B cell (primary cell): ENCODE measurements around the gene ERC1. TPM values are rescaled to one million over a fixed set of nuclear protein-coding genes. Genes with fewer than 3 reads are reported as not detected.

Experiments used
- ATAC-seq: fragments of 200-7000 bp; cut with Tn5 transposase; one replicate; pipeline ENCODE4 v1.10.0; 2021; ENCODE audit warnings: low read depth, mild to moderate bottlenecking, moderate number of reproducible peaks, moderate library complexity
- CTCF ChIA-PET: fragments of 350-600 bp; sonication (Branson Sonifier 250); formaldehyde crosslinking; loops from one replicate; lab custom pipeline; 2021; ENCODE audit warnings: antibody characterized with exemption, inconsistent platforms; lab: Charles Lee
- POLR2A ChIA-PET: fragments of 350-600 bp; sonication (Branson Sonifier 250); formaldehyde crosslinking; loops from one replicate; lab custom pipeline; 2021; ENCODE audit warnings: antibody characterized with exemption; lab: Charles Lee
- DNase-seq: peaks from one replicate; pipeline ENCODE4 v3.0.0; 2013
- H2AFZ ChIP-seq: 2 replicates; pipeline ENCODE4 v1.6.1; 2012; ENCODE audit warnings: mild to moderate bottlenecking, low read depth, low read length; ENCODE audit not compliant: insufficient read depth, poor library complexity, severe bottlenecking
- H3K27ac ChIP-seq, 2 donors: 1 replicate in 1 of 2; 2 replicates in 1 of 2; pipeline ENCODE4 v1.5.1; 2012 to 2013; ENCODE audit warnings: low read length in 2 of 2, mild to moderate bottlenecking in 2 of 2, moderate library complexity in 1 of 2
- H3K27me3 ChIP-seq, 4 experiments: fragments of 200-600 bp in 1 of 4; sonication (generic) in 1 of 4; replicated peaks in 1 of 4; 1 replicate in 2 of 4; 2 replicates in 2 of 4; pipeline versions ENCODE4 v1.6.1 to v1.7.0; 2013 to 2016; ENCODE audit warnings: low read length in 3 of 4, mild to moderate bottlenecking in 2 of 4, mixed read lengths in 1 of 4, moderate library complexity in 1 of 4; ENCODE audit not compliant: insufficient read depth in 4 of 4, control insufficient read depth in 3 of 4; ENCODE audit errors: control extremely low read depth in 1 of 4
- H3K36me3 ChIP-seq, 2 experiments: replicated peaks in 1 of 2; 1 replicate in 1 of 2; 2 replicates in 1 of 2; pipeline versions ENCODE4 v1.6.1 to v1.7.1; 2013; ENCODE audit warnings: low read length in 1 of 2; ENCODE audit not compliant: insufficient read depth in 2 of 2, control insufficient read depth in 1 of 2; ENCODE audit errors: control extremely low read depth in 1 of 2, extremely low read depth in 1 of 2
- H3K4me1 ChIP-seq, 2 donors: fragments of 200-600 bp in 1 of 2; sonication (generic) in 1 of 2; 1 replicate in 1 of 2; 2 replicates in 1 of 2; pipeline versions ENCODE4 v1.5.1 to v1.6.1; 2013 to 2017; ENCODE audit warnings: low read length in 2 of 2; ENCODE audit not compliant: control insufficient read depth in 2 of 2, insufficient read depth in 2 of 2
- H3K4me2 ChIP-seq: replicated peaks from 2 replicates; pipeline ENCODE3; 2012; ENCODE audit warnings: mild to moderate bottlenecking, low read depth, low read length; ENCODE audit not compliant: poor library complexity, severe bottlenecking
- H3K4me3 ChIP-seq, 5 experiments: fragments of 200-600 bp in 1 of 5; sonication (generic) in 1 of 5; 1 replicate in 3 of 5; 2 replicates in 2 of 5; pipeline versions ENCODE4 v1.5.1 to v1.7.0; 2011 to 2016; ENCODE audit warnings: low read length in 4 of 5, mild to moderate bottlenecking in 4 of 5, low read depth in 2 of 5, control low read depth in 1 of 5, moderate library complexity in 1 of 5; ENCODE audit not compliant: insufficient read depth in 1 of 5; ENCODE audit errors: control extremely low read depth in 1 of 5, extremely low read depth in 1 of 5
- H3K79me2 ChIP-seq: fragments of 200-600 bp; sonication (generic); one replicate; pipeline ENCODE4 v1.6.0; 2016; ENCODE audit warnings: low read length; ENCODE audit not compliant: control insufficient read depth, insufficient read depth
- H3K9ac ChIP-seq: fragments of 200-600 bp; sonication (generic); 2 replicates; pipeline ENCODE4 v1.6.1; 2017; ENCODE audit warnings: mild to moderate bottlenecking, low read length, moderate library complexity
- H3K9me3 ChIP-seq, 3 donors: one replicate each; pipeline versions ENCODE4 v1.6.1 to v1.7.1; 2013; ENCODE audit warnings: low read length in 2 of 3; ENCODE audit not compliant: control insufficient read depth in 2 of 3, insufficient read depth in 1 of 3; ENCODE audit errors: control extremely low read depth in 1 of 3
- H4K20me1 ChIP-seq: 2 replicates; pipeline ENCODE4 v1.6.0; 2012; ENCODE audit warnings: mild to moderate bottlenecking, low read length; ENCODE audit not compliant: insufficient read depth, control insufficient read depth, poor library complexity, severe bottlenecking
- H3K27ac Mint-ChIP-seq: one replicate; pipeline ENCODE4 v1.8.0; 2021; ENCODE audit warnings: mixed read lengths
- H3K27me3 Mint-ChIP-seq: one replicate; pipeline ENCODE4 v1.8.0; 2021; ENCODE audit warnings: mixed read lengths
- H3K4me1 Mint-ChIP-seq: one replicate; pipeline ENCODE4 v1.8.0; 2021; ENCODE audit warnings: mixed read lengths
- H3K4me3 Mint-ChIP-seq: one replicate; pipeline ENCODE4 v1.8.0; 2021; ENCODE audit warnings: mixed read lengths
- H3K9me3 Mint-ChIP-seq: one replicate; pipeline ENCODE4 v1.8.0; 2022; ENCODE audit warnings: mixed read lengths; ENCODE audit not compliant: insufficient read depth
- EZH2 ChIP-seq: IDR thresholded peaks from 2 replicates; pipeline ENCODE4 v1.6.1; 2012; ENCODE audit warnings: borderline replicate concordance, low read depth, mild to moderate bottlenecking, moderate library complexity, low read length; ENCODE audit not compliant: insufficient read depth, poor library complexity, severe bottlenecking
- WGBS: methylation state at CpG from one replicate; pipeline ENCODE4 v1.1.5; 2013; ENCODE audit warnings: missing lambda C conversion rate; ENCODE audit not compliant: insufficient coverage; 5-methylcytosine and 5-hydroxymethylcytosine counted together
- intact Hi-C: fragments of 100-400 bp; cut with micrococcal nuclease; formaldehyde crosslinking; loops from one replicate; pipeline ENCODE4 v1.10.0; 2022
- polyA plus RNA-seq: library from polyadenylated mRNA; depleted of rRNA; stranded (reverse); fragments of >200 nt; gene quantifications from 2 replicates; pipeline ENCODE4 v1.2.3, GENCODE V29; 2012
- total RNA-seq, 2 donors: library from RNA; stranded (reverse); fragments of 120-200 nt in 1 of 2; gene quantifications; 1 replicate in 1 of 2; 2 replicates in 1 of 2; pipeline versions ENCODE4 v1.2.3 to v1.2.4, GENCODE V29; 2013 to 2022
- TF ChIP-seq, protein P1 (sequence below): fragments of 200-600 bp; IDR thresholded peaks from one replicate; pipeline ENCODE4 v1.8.0; 2022; ENCODE audit warnings: antibody characterized with exemption, mild to moderate bottlenecking

The ERC1 gene
- total and polyA plus RNA-seq, 2 donors (not counting 1 experiment from before 2014, with no cell fraction given) = 4.0 to 77.6 TPM

DNA sequence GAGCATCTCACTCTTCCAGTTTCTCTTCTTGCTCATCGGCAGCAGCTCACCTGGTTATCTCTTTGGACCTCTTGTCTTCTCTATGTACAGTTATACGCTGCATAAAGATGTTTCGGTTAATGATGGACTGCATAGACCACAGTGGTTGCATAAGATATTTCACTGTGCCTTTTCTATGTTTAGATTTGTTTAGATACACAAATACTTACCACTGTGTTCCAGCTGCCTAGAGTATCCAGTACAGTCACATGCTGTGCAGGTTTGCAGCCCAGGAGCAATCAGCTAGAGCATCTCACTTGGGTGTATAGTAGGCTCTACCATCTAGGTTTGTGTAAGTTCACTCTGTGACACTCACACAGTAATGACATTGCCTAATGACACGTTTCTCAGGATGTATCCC lies 545.8 kb downstream of the ERC1 start:
- Mint-ChIP-seq H3K4me3 (no peak overlapping the region), H3K27me3 (peaks cover 51% of the 10 kb centered on the region), H3K4me1 (peaks cover 23% of the 10 kb centered on the region), H3K9me3 (no peaks in the 10 kb centered on the region), H3K27ac (no peak overlapping the region)
- H3K4me3 ChIP-seq = no peak overlapping the region
- H3K36me3 ChIP-seq = no peaks in the 10 kb centered on the region
- no peak overlapping the region for H3K9ac ChIP-seq
- H3K27me3 ChIP-seq = peaks cover 0 to 34% (median 10%) of the 10 kb centered on the region in 4 experiments
- peaks cover 23 to 24% of the 10 kb centered on the region in 2 donors for H3K4me1 ChIP-seq
- ChIA-PET POLR2A (no interaction called here), CTCF (no interaction called here)
- H3K4me2 ChIP-seq = no peak overlapping the region
- no peaks in the 10 kb centered on the region for H3K9me3 ChIP-seq
- no peak for TF ChIP-seq EZH2
- TF ChIP-seq, protein P1, sequence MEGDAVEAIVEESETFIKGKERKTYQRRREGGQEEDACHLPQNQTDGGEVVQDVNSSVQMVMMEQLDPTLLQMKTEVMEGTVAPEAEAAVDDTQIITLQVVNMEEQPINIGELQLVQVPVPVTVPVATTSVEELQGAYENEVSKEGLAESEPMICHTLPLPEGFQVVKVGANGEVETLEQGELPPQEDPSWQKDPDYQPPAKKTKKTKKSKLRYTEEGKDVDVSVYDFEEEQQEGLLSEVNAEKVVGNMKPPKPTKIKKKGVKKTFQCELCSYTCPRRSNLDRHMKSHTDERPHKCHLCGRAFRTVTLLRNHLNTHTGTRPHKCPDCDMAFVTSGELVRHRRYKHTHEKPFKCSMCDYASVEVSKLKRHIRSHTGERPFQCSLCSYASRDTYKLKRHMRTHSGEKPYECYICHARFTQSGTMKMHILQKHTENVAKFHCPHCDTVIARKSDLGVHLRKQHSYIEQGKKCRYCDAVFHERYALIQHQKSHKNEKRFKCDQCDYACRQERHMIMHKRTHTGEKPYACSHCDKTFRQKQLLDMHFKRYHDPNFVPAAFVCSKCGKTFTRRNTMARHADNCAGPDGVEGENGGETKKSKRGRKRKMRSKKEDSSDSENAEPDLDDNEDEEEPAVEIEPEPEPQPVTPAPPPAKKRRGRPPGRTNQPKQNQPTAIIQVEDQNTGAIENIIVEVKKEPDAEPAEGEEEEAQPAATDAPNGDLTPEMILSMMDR = no peak
- no peak overlapping the region for H2AFZ ChIP-seq
- H3K27ac ChIP-seq = no peak overlapping the region
- ATAC-seq = no peak
- no peaks in the 10 kb centered on the region for H3K79me2 ChIP-seq
- WGBS = no CpG with 5 or more reads among the region's 4 CpGs
- DNase-seq = no peak
- no peaks in the 10 kb centered on the region for H4K20me1 ChIP-seq
- intact Hi-C loops = no loop called here

DNA sequence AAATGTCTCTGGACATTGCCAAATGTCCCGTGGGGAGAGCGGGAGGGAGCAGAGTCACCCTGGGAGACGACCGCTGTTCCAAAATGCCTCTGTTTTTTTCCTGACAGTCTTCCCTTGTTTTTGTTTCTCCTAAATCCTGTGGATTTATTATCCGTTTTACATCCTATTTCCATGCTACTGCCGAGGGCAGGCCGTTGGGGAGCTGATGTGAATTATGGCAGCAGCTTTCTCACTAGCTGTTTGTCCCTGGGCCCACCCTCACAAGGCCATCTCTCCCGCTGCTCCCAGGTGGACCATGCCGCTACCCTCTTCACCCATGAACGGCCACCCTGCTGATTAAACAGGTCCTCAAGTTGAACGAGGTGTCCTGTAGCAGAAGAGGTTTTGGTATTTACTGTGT lies 548.1 kb downstream of the ERC1 start:
- Mint-ChIP-seq H3K4me1 (peaks cover under 1% of the 10 kb centered on the region), H3K27me3 (peaks cover 37% of the 10 kb centered on the region), H3K9me3 (no peaks in the 10 kb centered on the region), H3K4me3 (no peak overlapping the region), H3K27ac (no peak overlapping the region)
- H3K4me2 ChIP-seq = no peak overlapping the region
- DNase-seq (no peak), ATAC-seq (no peak)
- 96% methylated on average over 5 of the region's 11 CpGs for WGBS
- H3K9me3 ChIP-seq = peaks cover 0 to 4% (median 0%) of the 10 kb centered on the region in 3 donors
- peaks cover under 1% of the 10 kb centered on the region in 2 donors for H3K4me1 ChIP-seq
- no peak for TF ChIP-seq EZH2
- TF ChIP-seq, protein P1 = no peak
- no peaks in the 10 kb centered on the region for H3K36me3 ChIP-seq
- H4K20me1 ChIP-seq = no peaks in the 10 kb centered on the region
- no peak overlapping the region for H3K4me3 ChIP-seq
- H2AFZ ChIP-seq = no peak overlapping the region
- H3K9ac ChIP-seq = no peak overlapping the region
- ChIA-PET CTCF (no interaction called here), POLR2A (no interaction called here)
- intact Hi-C loops = no loop called here
- no peaks in the 10 kb centered on the region for H3K79me2 ChIP-seq
- peaks cover 0 to 13% (median 2%) of the 10 kb centered on the region in 4 experiments for H3K27me3 ChIP-seq
- no peak overlapping the region for H3K27ac ChIP-seq
